ENCODE data around the gene RNU1-1. TPM values are rescaled to one million over a fixed set of nuclear protein-coding genes. Genes with fewer than 3 reads are reported as not detected.
"Not testable (repeated sequence)": the region's sequence is repeated elsewhere in the genome, so short reads cannot be mapped to it uniquely, and the experiment has no call there.

RNU1-1 gene
- polyA plus RNA-seq, 4 donors = not detected

GRCh38 chr1:16498047-16498446 lies 16.0 kb downstream of the RNU1-1 start:
- DNase-seq (ENCODE audit: low read depth in 4 of 4, low spot score in 3 of 4) = not testable (repeated sequence)

- not testable (repeated sequence) for DNase-seq (ENCODE audit: low read depth in 4 of 4, low spot score in 3 of 4)
Observed at GRCh38 chr1:16497474-16497904, 16.6 kb downstream of the RNU1-1 start.

GRCh38 chr1:16493731-16494130 lies 20.4 kb downstream of the RNU1-1 start:
- DNase-seq (ENCODE audit: low read depth in 4 of 4, low spot score in 3 of 4) = not testable (repeated sequence)

- not testable (repeated sequence) for DNase-seq (ENCODE audit: low read depth in 4 of 4, low spot score in 3 of 4)
Observed at GRCh38 chr1:16492937-16493336, 21.1 kb downstream of the RNU1-1 start.

GRCh38 chr1:16491056-16491675 lies 22.9 kb downstream of the RNU1-1 start:
- DNase-seq (ENCODE audit: low read depth in 4 of 4, low spot score in 3 of 4) = no peak

- not testable (repeated sequence) for DNase-seq (ENCODE audit: low read depth in 4 of 4, low spot score in 3 of 4)
Observed at GRCh38 chr1:16489195-16489880, 24.7 kb downstream of the RNU1-1 start.

- not testable (repeated sequence) for DNase-seq (ENCODE audit: low read depth in 4 of 4, low spot score in 3 of 4)
Observed at GRCh38 chr1:16487011-16487410, 27.1 kb downstream of the RNU1-1 start.

- not testable (repeated sequence) for DNase-seq (ENCODE audit: low read depth in 4 of 4, low spot score in 3 of 4)
Observed at GRCh38 chr1:16486316-16486715, 27.8 kb downstream of the RNU1-1 start.

- DNase-seq (ENCODE audit: low read depth in 4 of 4, low spot score in 3 of 4) = no peak
Observed at GRCh38 chr1:16484931-16485330, 29.2 kb downstream of the RNU1-1 start.

- DNase-seq (ENCODE audit: low read depth in 4 of 4, low spot score in 3 of 4) = no peak
Observed at GRCh38 chr1:16484501-16484835, 29.6 kb downstream of the RNU1-1 start.

- DNase-seq (ENCODE audit: low read depth in 4 of 4, low spot score in 3 of 4) = not testable (repeated sequence)
Observed at GRCh38 chr1:16483639-16484500, 30.2 kb downstream of the RNU1-1 start.

- DNase-seq (ENCODE audit: low read depth in 4 of 4, low spot score in 3 of 4) = not testable (repeated sequence)
Observed at GRCh38 chr1:16483146-16483545, 30.9 kb downstream of the RNU1-1 start.

- no peak for DNase-seq (ENCODE audit: low read depth in 4 of 4, low spot score in 3 of 4)
Observed at GRCh38 chr1:16478091-16478490, 36.0 kb downstream of the RNU1-1 start.

GRCh38 chr1:16475771-16476770 lies 38.0 kb downstream of the RNU1-1 start:
- DNase-seq (ENCODE audit: low read depth in 4 of 4, low spot score in 3 of 4) = not testable (repeated sequence)

GRCh38 chr1:16474891-16475290 lies 39.2 kb downstream of the RNU1-1 start:
- not testable (repeated sequence) for DNase-seq (ENCODE audit: low read depth in 4 of 4, low spot score in 3 of 4)

- DNase-seq (ENCODE audit: low read depth in 4 of 4, low spot score in 3 of 4) = no peak
Observed at GRCh38 chr1:16474166-16474800, 39.8 kb downstream of the RNU1-1 start.

- no peak for DNase-seq (ENCODE audit: low read depth in 4 of 4, low spot score in 3 of 4)
Observed at GRCh38 chr1:16468558-16468957, 45.5 kb downstream of the RNU1-1 start.

- no peak for DNase-seq (ENCODE audit: low read depth in 4 of 4, low spot score in 3 of 4)
Observed at GRCh38 chr1:16464917-16465625, 49.0 kb downstream of the RNU1-1 start.

All from left renal pelvis (tissue), 4 donors.